SK-N-SH (cell line): ENCODE data around the gene GBX1. TPM values are rescaled to one million over a fixed set of nuclear protein-coding genes. Genes with fewer than 3 reads are reported as not detected.

Experiments used
- CTCF ChIA-PET: fragments of 300-600, 350-600 bp; formaldehyde crosslinking; extraction: SDS; loops from one replicate; lab custom pipeline; 2021; lab: Yijun Ruan, JAX
- POLR2A ChIA-PET: fragments of 350-600 bp; sonication (Branson Sonifier 250); formaldehyde crosslinking; extraction: SDS; loops from one replicate; lab custom pipeline; 2020; ENCODE audit warnings: antibody characterized with exemption, inconsistent platforms; lab: Yijun Ruan, JAX
- DNase-seq: peaks from one replicate; pipeline ENCODE4 v3.0.0; 2012
- H2AFZ ChIP-seq: fragments of 200-600 bp; sonication (generic); 2 replicates; pipeline ENCODE4 v1.8.1; 2016; ENCODE audit warnings: antibody characterized with exemption, mild to moderate bottlenecking, low read depth
- H3F3A ChIP-seq: fragments of 200-600 bp; sonication (generic); replicated peaks from 2 replicates; pipeline ENCODE3; 2016; ENCODE audit warnings: antibody characterized with exemption, mild to moderate bottlenecking; ENCODE audit not compliant: insufficient read depth
- H3K27ac ChIP-seq, 2 experiments: fragments of 200-500 bp in 1 of 2; fragments of 200-600 bp in 1 of 2; sonication (Bioruptor generic) in 1 of 2; sonication (generic), shearing (Covaris generic) in 1 of 2; 2 replicates each; pipeline versions ENCODE4 v1.5.1 to v1.6.1; 2014 to 2016; ENCODE audit warnings: low read depth in 2 of 2, inconsistent platforms in 1 of 2, low read length in 1 of 2, mild to moderate bottlenecking in 1 of 2, mixed read lengths in 1 of 2
- H3K27me3 ChIP-seq: fragments of 200-600 bp; sonication (generic), shearing (Covaris generic); 2 replicates; pipeline ENCODE4 v1.6.1; 2016; ENCODE audit warnings: mixed run types; ENCODE audit not compliant: insufficient read depth
- H3K36me3 ChIP-seq, 2 experiments: fragments of 200-500 bp in 1 of 2; fragments of 200-600 bp in 1 of 2; sonication (Bioruptor generic) in 1 of 2; sonication (generic) in 1 of 2; replicated peaks in 1 of 2; 2 replicates each; pipeline versions ENCODE3 to v1.5.1; 2014 to 2016; ENCODE audit warnings: low read length in 1 of 2, mild to moderate bottlenecking in 1 of 2; ENCODE audit not compliant: insufficient read depth in 2 of 2, control insufficient read depth in 1 of 2
- H3K4me1 ChIP-seq, 2 experiments: fragments of 200-500 bp in 1 of 2; fragments of 200-600 bp in 1 of 2; sonication (Bioruptor generic) in 1 of 2; sonication (generic), shearing (Covaris generic) in 1 of 2; 2 replicates each; pipeline versions ENCODE4 v1.5.1 to v1.6.1; 2014 to 2016; ENCODE audit warnings: low read depth in 1 of 2, low read length in 1 of 2, mixed run types in 1 of 2; ENCODE audit not compliant: insufficient read depth in 2 of 2, control insufficient read depth in 1 of 2
- H3K4me2 ChIP-seq: fragments of 200-600 bp; sonication (generic), shearing (Covaris generic); 2 replicates; pipeline ENCODE4 v1.6.1; 2017; ENCODE audit warnings: mixed run types
- H3K4me3 ChIP-seq, 2 experiments: fragments of 200-500 bp in 1 of 2; fragments of 200-600 bp in 1 of 2; sonication (Bioruptor generic) in 1 of 2; sonication (generic), shearing (Covaris generic) in 1 of 2; 2 replicates each; pipeline versions ENCODE4 v1.5.1 to v1.8.1; 2014 to 2016; ENCODE audit warnings: low read depth in 2 of 2, inconsistent platforms in 1 of 2, low read length in 1 of 2, mild to moderate bottlenecking in 1 of 2, mixed read lengths in 1 of 2, moderate library complexity in 1 of 2
- H3K79me2 ChIP-seq: fragments of 200-600 bp; sonication (generic); 2 replicates; pipeline ENCODE4 v1.8.1; 2017; ENCODE audit warnings: mild to moderate bottlenecking; ENCODE audit not compliant: insufficient read depth
- H3K9ac ChIP-seq: fragments of 200-600 bp; sonication (generic); 2 replicates; pipeline ENCODE4 v1.6.1; 2017; ENCODE audit warnings: mixed run types
- H3K9me2 ChIP-seq: fragments of 200-600 bp; sonication (generic); 2 replicates; pipeline ENCODE4 v1.6.1; 2017; ENCODE audit warnings: mixed run types
- H3K9me3 ChIP-seq: fragments of 200-600 bp; sonication (generic); 2 replicates; pipeline ENCODE4 v1.6.1; 2017; ENCODE audit warnings: mixed run types, mild to moderate bottlenecking, moderate library complexity
- H4K20me1 ChIP-seq: fragments of 200-600 bp; sonication (generic); 2 replicates; pipeline ENCODE4 v1.6.1; 2017; ENCODE audit warnings: mild to moderate bottlenecking, mixed run types; ENCODE audit not compliant: insufficient read depth
- CHD2 ChIP-seq: fragments of 150-350 bp; IDR thresholded peaks from 2 replicates; pipeline ENCODE4 v1.6.1; 2018; ENCODE audit warnings: low read length; ENCODE audit not compliant: partially characterized antibody
- ELF1 ChIP-seq: IDR thresholded peaks from 2 replicates; pipeline ENCODE4 v1.4.0; 2012
- EZH2phosphoT487 ChIP-seq: fragments of 200-600 bp; sonication (generic); IDR thresholded peaks from 2 replicates; pipeline ENCODE4 v1.6.1; 2017; ENCODE audit warnings: low read depth, mixed run types, mild to moderate bottlenecking, antibody characterized with exemption, moderate library complexity, borderline replicate concordance
- FOSL2 ChIP-seq: IDR thresholded peaks from 2 replicates; pipeline ENCODE4 v1.4.0; 2012; ENCODE audit warnings: low read depth, mild to moderate bottlenecking, moderate library complexity, borderline replicate concordance
- FOXJ3 ChIP-seq: sonication (generic); formaldehyde crosslinking; IDR thresholded peaks from 2 replicates; pipeline ENCODE4 v1.5.1; 2020; ENCODE audit warnings: mild to moderate bottlenecking, missing genetic modification reagents
- FOXM1 ChIP-seq: IDR thresholded peaks from 2 replicates; pipeline ENCODE4 v1.4.0; 2012; ENCODE audit warnings: low read depth, mild to moderate bottlenecking
- GABPA ChIP-seq: IDR thresholded peaks from 2 replicates; pipeline ENCODE4 v1.4.0; 2012; ENCODE audit warnings: low read depth, mild to moderate bottlenecking
- JUND ChIP-seq: IDR thresholded peaks from 2 replicates; pipeline ENCODE4 v1.4.0; 2012
- MXI1 ChIP-seq: IDR thresholded peaks from 2 replicates; pipeline ENCODE4 v1.6.1; 2012; ENCODE audit warnings: mild to moderate bottlenecking, low read depth, low read length, improper control_type of control experiment
- RAD21 ChIP-seq: IDR thresholded peaks from 2 replicates; pipeline ENCODE4 v1.6.1; 2012; ENCODE audit warnings: mild to moderate bottlenecking, low read length
- REST ChIP-seq: IDR thresholded peaks from 2 replicates; pipeline ENCODE4 v1.6.1; 2012; ENCODE audit warnings: mild to moderate bottlenecking, low read depth, low read length, moderate library complexity
- RFX5 ChIP-seq: IDR thresholded peaks from 2 replicates; pipeline ENCODE4 v1.6.1; 2012; ENCODE audit warnings: mild to moderate bottlenecking, improper control_type of control experiment, low read length
- RXRA ChIP-seq: IDR thresholded peaks from 2 replicates; pipeline ENCODE4 v1.4.0; 2012; ENCODE audit warnings: low read depth, mild to moderate bottlenecking, borderline replicate concordance
- SIN3A ChIP-seq: IDR thresholded peaks from 2 replicates; pipeline ENCODE4 v1.6.1; 2012; ENCODE audit warnings: low read depth, mild to moderate bottlenecking, low read length, moderate library complexity, borderline replicate concordance
- TCF12 ChIP-seq: IDR thresholded peaks from 2 replicates; pipeline ENCODE4 v1.4.0; 2012
- USF2 ChIP-seq: fragments of 150-350 bp; IDR thresholded peaks from 2 replicates; pipeline ENCODE4 v1.6.1; 2017; ENCODE audit warnings: antibody characterized with exemption, low read length, low read depth, borderline replicate concordance
- WGBS: methylation state at CpG from one replicate; pipeline ENCODE4 v1.1.6; 2017; ENCODE audit warnings: low lambda C conversion rate; 5-methylcytosine and 5-hydroxymethylcytosine counted together
- polyA plus RNA-seq, 3 experiments: library from polyadenylated mRNA; depleted of rRNA; stranded (reverse); fragments of >200 nt; gene quantifications; 2 replicates each; pipeline ENCODE4 v1.2.3, GENCODE V29; 2012
- TF ChIP-seq, protein P1 (sequence below): fragments of 150-350 bp; IDR thresholded peaks from 2 replicates; pipeline ENCODE4 v1.6.1; 2016; ENCODE audit warnings: mild to moderate bottlenecking, low read depth, low read length

The GBX1 gene
- polyA plus RNA-seq, 1 of the 3 experiments (the other 2 are of a cell fraction): not detected

DNA sequence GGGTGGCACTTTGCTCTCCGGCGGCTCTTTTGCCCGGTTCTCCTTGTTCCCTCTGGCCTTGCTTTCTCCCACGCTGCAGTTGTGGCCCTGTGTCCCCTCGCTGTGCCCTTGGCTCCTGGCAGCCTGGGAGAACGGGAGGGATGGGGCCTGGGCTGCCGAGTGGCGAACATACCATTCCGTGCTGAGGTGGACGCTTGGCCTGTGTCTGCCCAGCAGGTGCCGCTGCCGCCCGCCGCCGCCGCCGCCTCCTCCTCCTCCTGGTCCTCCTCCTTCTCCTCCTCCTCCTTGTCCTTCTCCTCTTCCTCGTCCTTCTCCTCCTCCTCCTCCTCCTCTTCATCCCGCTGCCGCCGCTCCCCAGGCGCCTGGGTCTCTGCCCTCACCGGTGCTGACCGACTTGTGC, 45.2 kb downstream of the GBX1 start:
- Histone ChIP-seq H3K79me2 (peaks cover 33% of the 10 kb centered on the region), H2AFZ (no peak overlapping the region), H3K27ac (no peak overlapping the region), H3K27me3 (no peaks in the 10 kb centered on the region), H3K4me1 (no peaks in the 10 kb centered on the region; a peak in 1 of 4 replicates), H3K4me2 (no peak overlapping the region), H4K20me1 (peaks cover 27% of the 10 kb centered on the region), H3K9ac (no peak overlapping the region), H3K4me3 (no peak overlapping the region), H3K9me2 (no peaks in the 10 kb centered on the region), H3F3A (peaks cover 4% of the 10 kb centered on the region), H3K9me3 (no peaks in the 10 kb centered on the region), H3K36me3 (peaks cover 26 to 82% of the 10 kb centered on the region in 2 experiments)
- TF ChIP-seq USF2 (no peak), ELF1 (no peak), FOXM1 (no peak), TCF12 (no peak), JUND (no peak), FOXJ3 (CRISPR knock-in tag) (no peak), GABPA (no peak), SIN3A (no peak), CHD2 (no peak), RFX5 (no peak), RXRA (no peak), RAD21 (no peak), MXI1 (no peak), EZH2phosphoT487 (no peak), FOSL2 (no peak), REST (no peak)
- TF ChIP-seq, protein P1, sequence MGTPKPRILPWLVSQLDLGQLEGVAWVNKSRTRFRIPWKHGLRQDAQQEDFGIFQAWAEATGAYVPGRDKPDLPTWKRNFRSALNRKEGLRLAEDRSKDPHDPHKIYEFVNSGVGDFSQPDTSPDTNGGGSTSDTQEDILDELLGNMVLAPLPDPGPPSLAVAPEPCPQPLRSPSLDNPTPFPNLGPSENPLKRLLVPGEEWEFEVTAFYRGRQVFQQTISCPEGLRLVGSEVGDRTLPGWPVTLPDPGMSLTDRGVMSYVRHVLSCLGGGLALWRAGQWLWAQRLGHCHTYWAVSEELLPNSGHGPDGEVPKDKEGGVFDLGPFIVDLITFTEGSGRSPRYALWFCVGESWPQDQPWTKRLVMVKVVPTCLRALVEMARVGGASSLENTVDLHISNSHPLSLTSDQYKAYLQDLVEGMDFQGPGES: no peak
- CTCF ChIA-PET: interaction anchor here (2.5 to 18.0 kb wide), 5 partner anchors 12 to 92 kb away, joined by 11 to 243 read pairs (median 60); partner anchors contain the start of gene GBX1
- POLR2A ChIA-PET: no interaction called here
- DNase-seq: no peak
- WGBS: 94% methylated on average over 24 of the region's 24 CpGs
